CD4-positive, alpha-beta T cell treated with Interleukin-17A for 1 hour (primary cell): ENCODE measurements around the gene DBET.
"Not testable (repeated sequence)": the region's sequence is repeated elsewhere in the genome, so short reads cannot be mapped to it uniquely, and the experiment has no call there.

Experiments
- DNase-seq: peaks from one replicate; pipeline ENCODE4 v3.0.0-alpha.2; 2020

Gene DBET

GRCh38 chr4:190064342-190064741 is at the start of gene DBET:
Gene DBET (plus strand): TSS chr4:190064502.
- not testable (repeated sequence) for DNase-seq

- no peak for DNase-seq
Measured at GRCh38 chr4:190014771-190015537, 49.3 kb upstream of the DBET start.

- no peak for DNase-seq
Measured at GRCh38 chr4:190015538-190016368, 48.5 kb upstream of the DBET start.

- DNase-seq = no peak
Measured at GRCh38 chr4:190016369-190017289, 47.7 kb upstream of the DBET start.

GRCh38 chr4:190017357-190018200 is 46.7 kb upstream of the DBET start:
- no peak for DNase-seq

- DNase-seq = no peak
Measured at GRCh38 chr4:190018201-190018920, 45.9 kb upstream of the DBET start.

GRCh38 chr4:190019023-190019858 is 45.1 kb upstream of the DBET start:
- DNase-seq = no peak

- DNase-seq = not testable (repeated sequence)
Measured at GRCh38 chr4:190019859-190020463, 44.3 kb upstream of the DBET start.

- no peak for DNase-seq
Measured at GRCh38 chr4:190020790-190021717, 43.2 kb upstream of the DBET start.

GRCh38 chr4:190021973-190022372 is 42.3 kb upstream of the DBET start:
- DNase-seq = not testable (repeated sequence)

- not testable (repeated sequence) for DNase-seq
Measured at GRCh38 chr4:190022614-190023281, 41.6 kb upstream of the DBET start.

GRCh38 chr4:190027156-190027555 is 37.1 kb upstream of the DBET start, which contains the start of gene FRG2:
Gene FRG2 (minus strand): TSS chr4:190027256. CDS start chr4:190027204, 52 bp downstream.
- DNase-seq = not testable (repeated sequence)

GRCh38 chr4:190031264-190031663 is 33.0 kb upstream of the DBET start:
- DNase-seq = not testable (repeated sequence)

GRCh38 chr4:190037704-190038388 is 26.5 kb upstream of the DBET start:
- peak; percentile 19 for DNase-seq

GRCh38 chr4:190040873-190041272 is 23.4 kb upstream of the DBET start:
- not testable (repeated sequence) for DNase-seq

- not testable (repeated sequence) for DNase-seq
Measured at GRCh38 chr4:190047627-190048026, 16.7 kb upstream of the DBET start.
